K562 (cell line): Measurements from ENCODE around the gene CTIF. TPM values are rescaled to one million over a fixed set of nuclear protein-coding genes. Genes with fewer than 3 reads are reported as not detected.
A peak's percentile ranks its signal among the peaks of the same experiment; 100 is the strongest.

Experiments
- AFF4 ChIP-seq: sonication (generic); formaldehyde crosslinking; IDR thresholded peaks from 2 replicates; pipeline ENCODE4 v1.8.0; 2023; ENCODE audit warnings: mild to moderate bottlenecking, missing genetic modification reagents
- ATF1 ChIP-seq, 2 experiments: fragments of 450-650 bp in 1 of 2; IDR thresholded peaks; 2 replicates each; pipeline ENCODE4 v1.6.1; 2016; ENCODE audit warnings: missing compliant biosample characterization in 1 of 2, missing genetic modification characterization in 1 of 2
- BDP1 ChIP-seq: IDR thresholded peaks from 3 replicates; pipeline ENCODE4 v1.6.1; 2011; ENCODE audit not compliant: insufficient read length, insufficient read depth
- MAFF ChIP-seq: IDR thresholded peaks from 2 replicates; pipeline ENCODE4 v1.6.1; 2012; ENCODE audit warnings: low read length, improper control_type of control experiment
- MEF2D ChIP-seq: conservative IDR thresholded peaks from 2 replicates; pipeline ENCODE4 v1.6.1; 2016; ENCODE audit warnings: low read depth, missing genetic modification characterization, missing compliant biosample characterization
- MNT ChIP-seq, 2 experiments: fragments of 450-650 bp; conservative IDR thresholded peaks; 2 replicates each; pipeline ENCODE4 v1.6.1; 2017; ENCODE audit warnings: mild to moderate bottlenecking in 2 of 2, moderate library complexity in 2 of 2
- MYC ChIP-seq, 2 experiments: fragments of 250-450 bp in 1 of 2; sonication (Bioruptor Pico) in 1 of 2; IDR thresholded peaks; 2 replicates each; pipeline versions ENCODE4 v1.5.1 to v1.6.1; 2012 to 2021; ENCODE audit warnings: low read depth in 2 of 2, borderline replicate concordance in 1 of 2, improper control_type of control experiment in 1 of 2, low read length in 1 of 2, mild to moderate bottlenecking in 1 of 2, moderate library complexity in 1 of 2
- POLR2A ChIP-seq: fragments of 450-650 bp; conservative IDR thresholded peaks from 2 replicates; pipeline ENCODE4 v1.6.1; 2016
- POLR2G ChIP-seq: fragments of 200-400 bp; formaldehyde crosslinking; IDR thresholded peaks from 2 replicates; pipeline ENCODE4 v1.6.1; 2017; ENCODE audit warnings: low read depth, mild to moderate bottlenecking, antibody characterized with exemption, low read length, moderate library complexity
- SRSF7 ChIP-seq: fragments of 200-400 bp; formaldehyde crosslinking; optimal IDR thresholded peaks from 2 replicates; pipeline ENCODE3; 2017; ENCODE audit warnings: mild to moderate bottlenecking, low read depth, low read length
- VEZF1 ChIP-seq: fragments of 200-800 bp; sonication (Bioruptor generic); IDR thresholded peaks from 2 replicates; pipeline ENCODE4 v1.6.1; 2017; ENCODE audit warnings: missing genetic modification characterization, missing compliant biosample characterization
- ZC3H4 ChIP-seq: sonication (generic); formaldehyde crosslinking; IDR thresholded peaks from 2 replicates; pipeline ENCODE4 v1.9.0; 2021; ENCODE audit warnings: missing genetic modification reagents, borderline replicate concordance
- ZNF384 ChIP-seq: IDR thresholded peaks from 2 replicates; pipeline ENCODE4 v1.6.1; 2012; ENCODE audit warnings: low read depth, low read length, improper control_type of control experiment
- polyA plus RNA-seq, 8 experiments: library from polyadenylated mRNA; depleted of rRNA in 4 of 8; stranded (reverse) in 5 of 8; unstranded in 3 of 8; fragments of >200 nt; fragmentation: Nextera tagmentation in 2 of 8; fragmentation: Illumina TruSeq in 1 of 8; extraction: Ambion mirVana in 2 of 8; extraction: Trizol in 1 of 8; gene quantifications; 2 replicates each; pipeline versions ENCODE4 v1.2.1 to v1.2.3, GENCODE V29; 2011 to 2014; ENCODE audit warnings: inconsistent platforms in 1 of 8, missing spikeins in 1 of 8
- total RNA-seq, 7 experiments: library from RNA; depleted of rRNA in 6 of 7; stranded (reverse); fragments of >200 nt in 6 of 7; fragmentation: Illumina TruSeq in 2 of 7; extraction: Trizol in 2 of 7; gene quantifications; 2 replicates each; pipeline versions ENCODE4 v1.2.1 to v1.2.3, GENCODE V29; 2011 to 2021; ENCODE audit warnings: low replicate concordance in 1 of 7
- TF ChIP-seq, protein P1 (sequence below): fragments of 450-650 bp; IDR thresholded peaks from 2 replicates; pipeline ENCODE4 v1.7.0; 2016; ENCODE audit warnings: borderline replicate concordance
- TF ChIP-seq, protein P2 (sequence below), 2 experiments: IDR thresholded peaks; 2 replicates each; pipeline ENCODE4 v1.6.1; 2011; ENCODE audit warnings: borderline replicate concordance in 1 of 2, control low read depth in 1 of 2, low read depth in 1 of 2, low read length in 1 of 2, mild to moderate bottlenecking in 1 of 2, mixed read lengths in 1 of 2, moderate library complexity in 1 of 2; ENCODE audit not compliant: insufficient read depth in 1 of 2, insufficient read length in 1 of 2, poor library complexity in 1 of 2, severe bottlenecking in 1 of 2; ENCODE audit errors: extremely low read depth in 1 of 2

The CTIF gene
- total and polyA plus RNA-seq, 9 of the 15 experiments (the other 6 are each of a cell fraction or from before 2014, with no cell fraction given): 0.17 to 11.5 (median 2.2) TPM

- TF ChIP-seq VEZF1: peak; percentile 63
- no peak for TF ChIP-seq MAFF
- TF ChIP-seq MNT (conservative IDR thresholded peaks at IDR 0.05): peak; percentile 70 to 88
- peak; percentile 92 for TF ChIP-seq MYC (IDR thresholded peaks at IDR 0.05; ENCODE audit: low read depth, low read length)
- TF ChIP-seq MYC (CRISPR knock-in tag; IDR thresholded peaks at IDR 0.05; ENCODE audit: borderline replicate concordance, low read depth): no peak
- no peak for TF ChIP-seq ATF1 (CRISPR knock-in tag; IDR thresholded peaks at IDR 0.05)
- peak; percentile 39; the same call in 1 of the 2 replicates for TF ChIP-seq ATF1 (tag; IDR thresholded peaks at IDR 0.05)
- TF ChIP-seq, protein P1, sequence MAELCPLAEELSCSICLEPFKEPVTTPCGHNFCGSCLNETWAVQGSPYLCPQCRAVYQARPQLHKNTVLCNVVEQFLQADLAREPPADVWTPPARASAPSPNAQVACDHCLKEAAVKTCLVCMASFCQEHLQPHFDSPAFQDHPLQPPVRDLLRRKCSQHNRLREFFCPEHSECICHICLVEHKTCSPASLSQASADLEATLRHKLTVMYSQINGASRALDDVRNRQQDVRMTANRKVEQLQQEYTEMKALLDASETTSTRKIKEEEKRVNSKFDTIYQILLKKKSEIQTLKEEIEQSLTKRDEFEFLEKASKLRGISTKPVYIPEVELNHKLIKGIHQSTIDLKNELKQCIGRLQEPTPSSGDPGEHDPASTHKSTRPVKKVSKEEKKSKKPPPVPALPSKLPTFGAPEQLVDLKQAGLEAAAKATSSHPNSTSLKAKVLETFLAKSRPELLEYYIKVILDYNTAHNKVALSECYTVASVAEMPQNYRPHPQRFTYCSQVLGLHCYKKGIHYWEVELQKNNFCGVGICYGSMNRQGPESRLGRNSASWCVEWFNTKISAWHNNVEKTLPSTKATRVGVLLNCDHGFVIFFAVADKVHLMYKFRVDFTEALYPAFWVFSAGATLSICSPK: no peak
- TF ChIP-seq, protein P2, sequence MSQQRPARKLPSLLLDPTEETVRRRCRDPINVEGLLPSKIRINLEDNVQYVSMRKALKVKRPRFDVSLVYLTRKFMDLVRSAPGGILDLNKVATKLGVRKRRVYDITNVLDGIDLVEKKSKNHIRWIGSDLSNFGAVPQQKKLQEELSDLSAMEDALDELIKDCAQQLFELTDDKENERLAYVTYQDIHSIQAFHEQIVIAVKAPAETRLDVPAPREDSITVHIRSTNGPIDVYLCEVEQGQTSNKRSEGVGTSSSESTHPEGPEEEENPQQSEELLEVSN (IDR thresholded peaks at IDR 0.05; ENCODE audit: borderline replicate concordance in 1 of 2, extremely low read depth in 1 of 2, insufficient read depth in 1 of 2, insufficient read length in 1 of 2, low read depth in 1 of 2, low read length in 1 of 2, poor library complexity in 1 of 2, severe bottlenecking in 1 of 2): peak in 1 of 2 experiments; percentile 6
- no peak for TF ChIP-seq ZC3H4 (CRISPR knock-in tag)
- no peak for TF ChIP-seq AFF4 (CRISPR knock-in tag)
- TF ChIP-seq MEF2D: no peak
- no peak for TF ChIP-seq BDP1
- peak; percentile 73 for TF ChIP-seq POLR2G
- TF ChIP-seq ZNF384: peak; percentile 68; the same call in 1 of the 2 replicates
- TF ChIP-seq POLR2A: peak; percentile 52
- no peak for TF ChIP-seq SRSF7
Measured at GRCh38 chr18:48538531-48539405, at the start of gene CTIF (continued).
